Measurements from ENCODE around the gene AP2B1. TPM values are rescaled to one million over a fixed set of nuclear protein-coding genes. Genes with fewer than 3 reads are reported as not detected.

The AP2B1 gene
- total RNA-seq, 1 donor from 2014 or later = 129 TPM

GRCh38 chr17:35666967-35667532, 79.9 kb downstream of the AP2B1 start:
- no peak overlapping the region for H3K27ac Mint-ChIP-seq
- no peaks in the 10 kb centered on the region for H3K9me3 Mint-ChIP-seq
- ATAC-seq (ENCODE audit: low read depth) (no peak), DNase-seq (no peak)
- no peak overlapping the region for H3K4me3 Mint-ChIP-seq
- no peaks in the 10 kb centered on the region for H3K4me1 Mint-ChIP-seq
- TF ChIP-seq, protein P1, sequence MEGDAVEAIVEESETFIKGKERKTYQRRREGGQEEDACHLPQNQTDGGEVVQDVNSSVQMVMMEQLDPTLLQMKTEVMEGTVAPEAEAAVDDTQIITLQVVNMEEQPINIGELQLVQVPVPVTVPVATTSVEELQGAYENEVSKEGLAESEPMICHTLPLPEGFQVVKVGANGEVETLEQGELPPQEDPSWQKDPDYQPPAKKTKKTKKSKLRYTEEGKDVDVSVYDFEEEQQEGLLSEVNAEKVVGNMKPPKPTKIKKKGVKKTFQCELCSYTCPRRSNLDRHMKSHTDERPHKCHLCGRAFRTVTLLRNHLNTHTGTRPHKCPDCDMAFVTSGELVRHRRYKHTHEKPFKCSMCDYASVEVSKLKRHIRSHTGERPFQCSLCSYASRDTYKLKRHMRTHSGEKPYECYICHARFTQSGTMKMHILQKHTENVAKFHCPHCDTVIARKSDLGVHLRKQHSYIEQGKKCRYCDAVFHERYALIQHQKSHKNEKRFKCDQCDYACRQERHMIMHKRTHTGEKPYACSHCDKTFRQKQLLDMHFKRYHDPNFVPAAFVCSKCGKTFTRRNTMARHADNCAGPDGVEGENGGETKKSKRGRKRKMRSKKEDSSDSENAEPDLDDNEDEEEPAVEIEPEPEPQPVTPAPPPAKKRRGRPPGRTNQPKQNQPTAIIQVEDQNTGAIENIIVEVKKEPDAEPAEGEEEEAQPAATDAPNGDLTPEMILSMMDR (IDR thresholded peaks at IDR 0.05) = no peak
- intact Hi-C loops (cut with micrococcal nuclease) = no loop called here
- H3K27me3 Mint-ChIP-seq = no peaks in the 10 kb centered on the region
- ChIA-PET CTCF (no interaction called here), POLR2A (no interaction called here)
- H3K36me3 Mint-ChIP-seq (ENCODE audit: low read depth) = peaks cover 70% of the 10 kb centered on the region

DNA sequence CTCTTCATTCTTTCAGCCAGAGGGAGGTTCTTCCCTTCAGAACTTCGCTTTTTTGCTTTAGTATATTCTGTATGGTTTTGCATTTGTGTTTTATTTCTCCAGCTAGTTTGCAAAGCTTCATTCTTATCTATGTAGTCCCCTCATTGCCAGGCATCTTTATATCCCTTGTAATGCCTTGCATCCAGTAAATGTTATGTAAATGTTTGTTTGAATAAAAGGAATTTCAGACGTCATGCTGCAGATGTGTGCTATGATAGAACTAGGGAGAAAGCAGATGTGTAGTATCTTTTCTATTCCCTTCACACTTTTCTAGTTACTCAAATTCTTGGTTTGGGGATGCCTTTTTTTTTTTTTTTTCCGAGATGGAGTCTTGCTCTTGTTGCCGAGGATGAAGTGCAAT, 81.7 kb downstream of the AP2B1 start:
- peaks cover 66% of the 10 kb centered on the region for H3K36me3 Mint-ChIP-seq (ENCODE audit: low read depth)
- TF ChIP-seq, protein P1 (IDR thresholded peaks at IDR 0.05) = no peak
- H3K27me3 Mint-ChIP-seq = no peaks in the 10 kb centered on the region
- DNase-seq (no peak), ATAC-seq (ENCODE audit: low read depth) (no peak)
- no peaks in the 10 kb centered on the region for H3K4me1 Mint-ChIP-seq
- H3K4me3 Mint-ChIP-seq = no peak overlapping the region
- no peak overlapping the region for H3K27ac Mint-ChIP-seq
- no peaks in the 10 kb centered on the region for H3K9me3 Mint-ChIP-seq
- intact Hi-C loops (cut with micrococcal nuclease) = no loop called here
- ChIA-PET POLR2A (no interaction called here), CTCF (no interaction called here)

DNA sequence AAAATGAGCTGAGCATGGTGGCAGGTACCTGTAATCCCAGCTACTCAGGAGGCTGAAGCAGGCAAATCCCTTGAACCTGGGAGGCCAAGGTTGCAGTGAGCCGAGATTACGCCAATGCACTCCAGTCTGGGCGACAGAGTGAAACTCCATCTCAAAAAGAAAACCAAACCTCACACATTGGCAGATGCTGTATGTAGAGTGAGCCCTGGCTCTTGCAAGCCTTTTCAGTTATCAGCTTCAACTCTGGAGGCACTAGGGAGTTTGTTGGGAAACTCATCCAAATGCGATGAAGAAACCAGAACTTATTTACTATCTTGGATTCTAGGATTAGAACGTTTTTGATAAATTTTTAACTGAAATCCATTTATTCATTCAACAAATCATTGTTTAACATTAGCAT, 87.4 kb downstream of the AP2B1 start:
- H3K27me3 Mint-ChIP-seq = no peaks in the 10 kb centered on the region
- H3K9me3 Mint-ChIP-seq = no peaks in the 10 kb centered on the region
- H3K4me1 Mint-ChIP-seq = no peaks in the 10 kb centered on the region
- ATAC-seq (ENCODE audit: low read depth) (no peak), DNase-seq (no peak)
- ChIA-PET CTCF (no interaction called here), POLR2A (no interaction called here)
- H3K36me3 Mint-ChIP-seq (ENCODE audit: low read depth) = peaks cover 81% of the 10 kb centered on the region
- H3K27ac Mint-ChIP-seq = no peak overlapping the region
- H3K4me3 Mint-ChIP-seq = no peak overlapping the region
- TF ChIP-seq, protein P1 (IDR thresholded peaks at IDR 0.05) = no peak
- intact Hi-C loops (cut with micrococcal nuclease) = no loop called here

GRCh38 chr17:35676441-35676840, 89.3 kb downstream of the AP2B1 start:
- ChIA-PET CTCF (no interaction called here), POLR2A (no interaction called here)
- TF ChIP-seq, protein P1 (IDR thresholded peaks at IDR 0.05) = no peak
- Mint-ChIP-seq H3K27me3 (no peaks in the 10 kb centered on the region), H3K4me1 (no peaks in the 10 kb centered on the region), H3K4me3 (no peak overlapping the region), H3K36me3 (ENCODE audit: low read depth) (peaks cover 78% of the 10 kb centered on the region), H3K27ac (no peak overlapping the region), H3K9me3 (no peaks in the 10 kb centered on the region)
- intact Hi-C loops (cut with micrococcal nuclease) = no loop called here
- DNase-seq = no peak
- ATAC-seq (ENCODE audit: low read depth) = no peak

- no peaks in the 10 kb centered on the region for H3K4me1 Mint-ChIP-seq
- H3K36me3 Mint-ChIP-seq (ENCODE audit: low read depth) = peaks cover 80% of the 10 kb centered on the region
- DNase-seq (no peak), ATAC-seq (ENCODE audit: low read depth) (no peak)
- CTCF ChIA-PET = no interaction called here
- no peak overlapping the region for H3K4me3 Mint-ChIP-seq
- intact Hi-C loops (cut with micrococcal nuclease) = no loop called here
- no peaks in the 10 kb centered on the region for H3K27me3 Mint-ChIP-seq
- POLR2A ChIA-PET = interaction anchor here (0.5 kb wide), 1 partner anchor 116 kb away, joined by 3 read pairs; no protein-coding TSS in a partner anchor
- no peaks in the 10 kb centered on the region for H3K9me3 Mint-ChIP-seq
- TF ChIP-seq, protein P1 (IDR thresholded peaks at IDR 0.05) = no peak
- H3K27ac Mint-ChIP-seq = no peak overlapping the region
Observed at GRCh38 chr17:35679007-35679682, 92.0 kb downstream of the AP2B1 start.

Measured in activated B cell treated with CpG ODN at 0.5 μM for 24 hours (primary cell).